T-helper 17 cell (primary cell): ENCODE results near the gene SURF6. TPM values are rescaled to one million over a fixed set of nuclear protein-coding genes. Genes with fewer than 3 reads are reported as not detected.
A peak's percentile ranks its signal among the peaks of the same experiment; 100 is the strongest.
"Not testable (repeated sequence)": the region's sequence is repeated elsewhere in the genome, so short reads cannot be mapped to it uniquely, and the experiment has no call there.

ENCODE experiments used
- ATAC-seq: fragments of 150-1000 bp; cut with Tn5 transposase; 2 replicates; pipeline ENCODE4 v1.10.0; 2021; ENCODE audit warnings: mild to moderate bottlenecking, moderate library complexity
- DNase-seq, 3 donors: peaks; one replicate each; pipeline versions ENCODE4 v3.0.0 to v3.0.0-alpha.2; 2020 to 2021
- H3K9me3 ChIP-seq: one replicate; pipeline ENCODE4 v1.7.0; 2013; ENCODE audit warnings: low read length, mild to moderate bottlenecking; ENCODE audit not compliant: control insufficient read depth, poor library complexity, severe bottlenecking
- H3K27ac Mint-ChIP-seq: one replicate; pipeline ENCODE4 v1.8.0; 2022; ENCODE audit warnings: mild to moderate bottlenecking, moderate library complexity, mixed read lengths
- H3K27me3 Mint-ChIP-seq: one replicate; pipeline ENCODE4 v1.8.0; 2022; ENCODE audit warnings: mixed read lengths
- H3K36me3 Mint-ChIP-seq: one replicate; pipeline ENCODE4 v1.8.0; 2022; ENCODE audit warnings: low read depth, mixed read lengths
- H3K4me1 Mint-ChIP-seq: one replicate; pipeline ENCODE4 v1.8.0; 2022; ENCODE audit warnings: mild to moderate bottlenecking, mixed read lengths
- H3K4me3 Mint-ChIP-seq: one replicate; pipeline ENCODE4 v1.8.0; 2022; ENCODE audit warnings: mild to moderate bottlenecking, moderate library complexity, mixed read lengths
- total RNA-seq, 4 donors: library from RNA in 2 of 4; stranded (reverse) in 2 of 4; gene quantifications; one replicate each; pipeline ENCODE4 v1.2.3 and lab custom pipeline; 2022 to 2026

Gene SURF6
- total RNA-seq (10 to 100 TPM; 13.6 to 14.0 TPM), total RNA-seq (lab: John Stamatoyannopoulos, UW) (38.4 to 77.6 reads per million in 2 donors)

- Mint-ChIP-seq H3K27me3 (no peaks in the 10 kb centered on the region), H3K36me3 (peaks cover 2% of the 10 kb centered on the region), H3K4me3 (peak within 1 kb of the TSS; percentile 96), H3K27ac (peak within 1 kb of the TSS; percentile 85), H3K4me1 (peaks cover 27% of the 10 kb centered on the region)
- ATAC-seq = peak; percentile 93
- no peaks in the 10 kb centered on the region for H3K9me3 ChIP-seq
- peak; percentile 90 to 92 (median 90) for DNase-seq
Observed at GRCh38 chr9:133335924-133336811, at the start of gene SURF6. TSS of gene SURF6 (minus strand) at chr9:133336188. CDS start at chr9:133336132, 56 bp downstream.

GRCh38 chr9:133385452-133385851, 49.5 kb upstream of the SURF6 start:
- Mint-ChIP-seq H3K36me3 (no peaks in the 10 kb centered on the region), H3K27ac (no peak overlapping the region), H3K4me3 (no peak overlapping the region), H3K27me3 (peaks cover 11% of the 10 kb centered on the region), H3K4me1 (peaks cover 3% of the 10 kb centered on the region)
- ATAC-seq (no peak), DNase-seq (no peak)
- H3K9me3 ChIP-seq = no peaks in the 10 kb centered on the region

GRCh38 chr9:133384736-133385321, 48.8 kb upstream of the SURF6 start:
- H3K9me3 ChIP-seq = no peaks in the 10 kb centered on the region
- Mint-ChIP-seq H3K27ac (no peak overlapping the region), H3K36me3 (no peaks in the 10 kb centered on the region), H3K4me3 (no peak overlapping the region), H3K4me1 (peaks cover 2% of the 10 kb centered on the region), H3K27me3 (peaks cover 6% of the 10 kb centered on the region)
- ATAC-seq (no peak), DNase-seq (no peak)

- DNase-seq (no peak), ATAC-seq (no peak)
- no peaks in the 10 kb centered on the region for H3K9me3 ChIP-seq
- Mint-ChIP-seq H3K4me3 (no peak overlapping the region), H3K4me1 (no peaks in the 10 kb centered on the region), H3K36me3 (no peaks in the 10 kb centered on the region), H3K27me3 (no peaks in the 10 kb centered on the region), H3K27ac (no peak overlapping the region)
Observed at GRCh38 chr9:133383438-133383837, 47.5 kb upstream of the SURF6 start.

GRCh38 chr9:133382507-133383141, 46.6 kb upstream of the SURF6 start:
- no peak for ATAC-seq
- H3K27me3 Mint-ChIP-seq = no peaks in the 10 kb centered on the region
- H3K36me3 Mint-ChIP-seq = no peaks in the 10 kb centered on the region
- H3K4me3 Mint-ChIP-seq = no peak overlapping the region
- no peaks in the 10 kb centered on the region for H3K4me1 Mint-ChIP-seq
- no peaks in the 10 kb centered on the region for H3K9me3 ChIP-seq
- no peak overlapping the region for H3K27ac Mint-ChIP-seq
- DNase-seq = no peak

- no peak for DNase-seq
- H3K27me3 Mint-ChIP-seq = no peaks in the 10 kb centered on the region
- H3K4me1 Mint-ChIP-seq = no peaks in the 10 kb centered on the region
- no peak overlapping the region for H3K27ac Mint-ChIP-seq
- H3K4me3 Mint-ChIP-seq = no peak overlapping the region
- no peaks in the 10 kb centered on the region for H3K36me3 Mint-ChIP-seq
- no peak for ATAC-seq
- H3K9me3 ChIP-seq = no peaks in the 10 kb centered on the region
Observed at GRCh38 chr9:133380734-133381133, 44.7 kb upstream of the SURF6 start.

- no peaks in the 10 kb centered on the region for H3K27me3 Mint-ChIP-seq
- peaks cover 8% of the 10 kb centered on the region for H3K4me1 Mint-ChIP-seq
- H3K36me3 Mint-ChIP-seq = peaks cover 4% of the 10 kb centered on the region
- no peak overlapping the region for H3K27ac Mint-ChIP-seq
- ATAC-seq = no peak
- no peak for DNase-seq
- no peaks in the 10 kb centered on the region for H3K9me3 ChIP-seq
- H3K4me3 Mint-ChIP-seq = no peak overlapping the region
Observed at GRCh38 chr9:133379153-133380086, 43.4 kb upstream of the SURF6 start.

GRCh38 chr9:133378408-133378962, 42.5 kb upstream of the SURF6 start:
- no peak overlapping the region for H3K4me3 Mint-ChIP-seq
- peaks cover 8% of the 10 kb centered on the region for H3K4me1 Mint-ChIP-seq
- no peaks in the 10 kb centered on the region for H3K27me3 Mint-ChIP-seq
- H3K9me3 ChIP-seq = no peaks in the 10 kb centered on the region
- no peak for DNase-seq
- no peak overlapping the region for H3K27ac Mint-ChIP-seq
- H3K36me3 Mint-ChIP-seq = peaks cover 4% of the 10 kb centered on the region
- no peak for ATAC-seq

GRCh38 chr9:133377721-133378216, 41.8 kb upstream of the SURF6 start:
- H3K4me1 Mint-ChIP-seq = peaks cover 11% of the 10 kb centered on the region
- DNase-seq (no peak), ATAC-seq (no peak)
- H3K27ac Mint-ChIP-seq = no peak overlapping the region
- H3K27me3 Mint-ChIP-seq = no peaks in the 10 kb centered on the region
- no peaks in the 10 kb centered on the region for H3K9me3 ChIP-seq
- peaks cover 4% of the 10 kb centered on the region for H3K36me3 Mint-ChIP-seq
- H3K4me3 Mint-ChIP-seq = no peak overlapping the region

GRCh38 chr9:133377280-133377679, 41.3 kb upstream of the SURF6 start:
- not testable (repeated sequence) for H3K27me3 Mint-ChIP-seq, ATAC-seq, H3K9me3 ChIP-seq, H3K36me3 Mint-ChIP-seq, DNase-seq, H3K27ac Mint-ChIP-seq
- H3K4me3 Mint-ChIP-seq = peak overlapping the region; percentile 75
- peaks cover 16% of the 10 kb centered on the region for H3K4me1 Mint-ChIP-seq

- H3K27me3 Mint-ChIP-seq = no peaks in the 10 kb centered on the region
- H3K27ac Mint-ChIP-seq = peak within 1 kb of the TSS; percentile 98
Observed at GRCh38 chr9:133375724-133376654, 40.0 kb upstream of the SURF6 start, which contains the start of the genes STKLD1 and SURF4. TSS of gene STKLD1 (plus strand) at chr9:133376366. CDS start at chr9:133376474, 108 bp downstream. TSS of gene SURF4 (minus strand) at chr9:133376060. CDS start at chr9:133375969, 91 bp downstream.

More at GRCh38 chr9:133375724-133376654, 40.0 kb upstream of the SURF6 start, which contains the start of the genes STKLD1 and SURF4:
- Mint-ChIP-seq H3K4me1 (peaks cover 29% of the 10 kb centered on the region), H3K4me3 (peak within 1 kb of the TSS; percentile 93), H3K36me3 (peaks cover 4% of the 10 kb centered on the region)
- peak; percentile 84 for ATAC-seq
- no peaks in the 10 kb centered on the region for H3K9me3 ChIP-seq
- DNase-seq = peak; percentile 91 to 93 (median 92)
